ENCODE measurements around the gene KIAA1671. TPM values are rescaled to one million over a fixed set of nuclear protein-coding genes. Genes with fewer than 3 reads are reported as not detected.

The KIAA1671 gene
- total and polyA plus RNA-seq, 2 of the 13 experiments (the other 11 are each of a cell fraction or from before 2014, with no cell fraction given), result 13.5 to 13.6 TPM

- TF ChIP-seq ZNF569 (CRISPR knock-in tag; IDR thresholded peaks at IDR 0.05; ENCODE audit: borderline replicate concordance) (0 out of 2 replicates have a peak, but pooled peaks have one; percentile 27), RBM22 (optimal IDR thresholded peaks at IDR 0.05; ENCODE audit: low read length) (no peak), SKI (IDR thresholded peaks at IDR 0.05; ENCODE audit: partially characterized antibody) (peak; percentile 18), ZNF414 (CRISPR knock-in tag; IDR thresholded peaks at IDR 0.05) (peak; percentile 64; the same call in 1 of the 2 replicates), IKZF5 (CRISPR knock-in tag; IDR thresholded peaks at IDR 0.05) (no peak), ZNF768 (CRISPR knock-in tag; IDR thresholded peaks at IDR 0.05) (peak; percentile 99; the same call in 1 of the 2 replicates), ZNF367 (CRISPR knock-in tag; IDR thresholded peaks at IDR 0.05; ENCODE audit: borderline replicate concordance) (no peak), JARID2 (CRISPR knock-in tag; IDR thresholded peaks at IDR 0.05; ENCODE audit: insufficient replicate concordance) (peak; percentile 4), SALL2 (CRISPR knock-in tag; IDR thresholded peaks at IDR 0.05) (peak; percentile 58; the same call in 1 of the 2 replicates), HNRNPH1 (optimal IDR thresholded peaks at IDR 0.05; ENCODE audit: low read depth, low read length) (no peak), ISL2 (CRISPR knock-in tag; IDR thresholded peaks at IDR 0.05) (peak; percentile 62), ADNP (CRISPR knock-in tag; IDR thresholded peaks at IDR 0.05) (0 out of 2 replicates have a peak, but pooled peaks have one; percentile 30), ZNF430 (CRISPR knock-in tag; IDR thresholded peaks at IDR 0.05) (peak; percentile 11), KAT2B (IDR thresholded peaks at IDR 0.05; ENCODE audit: borderline replicate concordance, low read depth, low read length) (no peak)
Measured at GRCh38 chr22:25109878-25110595, 157.5 kb downstream of the KIAA1671 start (continued).
